ENCODE results near the gene STAM. TPM values are rescaled to one million over a fixed set of nuclear protein-coding genes. Genes with fewer than 3 reads are reported as not detected.

STAM gene
- 30.2 and 46.8 TPM in 2 replicates for total RNA-seq

GRCh38 chr10:17643755-17644484 is at the start of gene STAM:
Gene STAM (plus strand): TSS chr10:17644151. CDS start chr10:17644340, 189 bp downstream.

DNA sequence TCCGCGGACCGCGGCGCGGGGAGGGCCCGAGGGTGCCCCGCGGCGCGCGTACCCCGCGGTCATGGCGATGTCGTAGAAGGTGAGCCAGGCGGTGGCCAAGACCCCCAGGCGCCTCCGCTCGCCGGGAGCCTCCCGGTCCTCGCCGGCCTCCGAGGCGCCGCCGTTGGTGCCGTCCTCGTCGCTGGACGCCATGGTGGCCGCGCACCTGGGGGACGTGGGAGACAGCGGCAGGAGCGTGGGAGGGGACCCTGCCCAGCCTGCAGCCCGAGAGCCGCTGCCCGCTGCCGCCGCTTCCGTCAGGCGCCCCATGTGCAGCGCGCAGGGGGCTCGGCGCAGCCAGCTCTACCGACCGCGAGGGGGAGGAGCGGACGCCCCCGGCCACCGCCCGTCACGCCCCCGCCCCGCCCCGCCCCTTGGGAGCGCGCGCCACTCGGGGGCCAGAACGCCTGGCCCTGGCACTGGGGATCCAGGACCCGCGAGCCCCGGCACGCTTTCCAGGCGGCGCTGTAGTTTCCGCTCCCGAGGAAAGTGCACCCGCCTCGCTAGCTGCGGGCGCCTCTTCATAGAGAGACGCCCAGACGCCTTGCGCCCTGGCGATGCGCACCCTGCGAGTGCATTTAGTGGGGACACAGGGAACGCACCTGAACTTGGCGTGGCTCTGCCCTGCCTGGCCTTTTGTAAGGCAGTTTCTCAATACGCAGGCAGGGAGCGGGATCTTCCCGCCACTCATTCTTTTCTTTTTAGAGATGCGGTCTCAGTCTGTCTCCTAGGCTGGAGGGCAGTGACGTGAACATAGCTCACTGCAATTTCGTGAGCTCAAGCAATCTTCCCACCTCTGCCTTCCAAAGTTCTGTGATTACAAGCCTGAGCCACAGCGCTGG is 26.7 kb upstream of the STAM start, which contains the start of gene HACD1:
TSS of gene HACD1 (minus strand) at position 344 of the 881 bp plus-strand sequence. CDS start at position 309, 35 bp downstream.

DNA sequence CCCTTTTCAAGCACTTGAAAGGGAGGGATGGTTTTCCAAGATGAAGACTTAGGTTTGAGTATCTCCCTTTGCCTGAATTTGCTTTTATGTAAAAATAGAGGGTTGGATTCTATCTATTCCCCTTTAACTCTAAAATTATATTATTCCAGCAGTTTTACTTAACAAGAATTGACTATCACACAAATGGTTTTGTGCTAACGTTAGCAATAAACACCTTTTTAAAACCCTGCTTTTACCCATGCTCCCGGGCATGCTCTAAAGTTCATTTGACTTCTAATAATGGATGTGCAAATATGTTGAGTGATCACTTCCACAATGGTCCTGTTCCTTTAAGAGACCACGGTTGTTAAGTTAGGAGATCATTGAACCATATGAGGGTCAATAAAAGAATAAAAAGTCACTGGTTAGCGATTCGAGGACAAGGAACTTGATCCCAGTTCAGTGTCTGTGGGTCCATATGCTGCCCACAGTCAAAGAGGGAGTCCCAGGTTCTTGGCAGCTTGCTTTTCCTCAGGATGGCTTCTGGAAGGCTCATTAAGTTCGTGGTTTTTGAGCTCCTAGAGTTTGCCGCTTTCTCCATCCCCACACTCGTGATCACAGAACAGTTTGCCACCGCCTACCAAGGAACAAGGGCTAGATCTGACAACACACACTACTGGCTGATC is 108.0 kb downstream of the STAM start, which contains the start of gene TMEM236:
TSS of gene TMEM236 (plus strand) at position 421 of the 665 bp plus-strand sequence. CDS start at position 516, 95 bp downstream.

Small RNA genes lying within 50 kb of the gene (small RNA-seq; reads per million reads assigned to genes)
- gene AC069542.2 (ENCODE audit: low replicate concordance), result not detected

Other genes with a start within 250 kb of the STAM start
- 0.14 TPM in 1 of 2 replicates, not detected in the other for gene ST8SIA6, start 189.6 kb upstream of the STAM start, total RNA-seq
- gene HACD1, start 26.8 kb upstream of the STAM start, total RNA-seq, result 21.9 and 34.4 TPM in 2 replicates
- under 0.01 and 0.14 TPM in 2 replicates for gene TMEM236, start 108.0 kb downstream of the STAM start, total RNA-seq
- under 0.01 and 0.43 TPM in 2 replicates for gene MRC1, start 165.2 kb downstream of the STAM start, total RNA-seq

Data from placental pericyte (primary cell).